Fibroblast of pulmonary artery (primary cell): ENCODE results near the gene GUSB.
"Not testable (repeated sequence)": the region's sequence is repeated elsewhere in the genome, so short reads cannot be mapped to it uniquely, and the experiment has no call there.

ENCODE experiments used
- DNase-seq: peaks from one replicate; pipeline ENCODE4 v3.0.0-alpha.2; 2010; ENCODE audit warnings: low read depth
- H3K4me3 ChIP-seq: replicated peaks from 2 replicates; pipeline ENCODE4 v1.5.1; 2011; ENCODE audit warnings: low read depth, mild to moderate bottlenecking, control low read depth, low read length, moderate library complexity
- CTCF ChIP-seq: IDR thresholded peaks from 2 replicates; pipeline ENCODE4 v1.5.1; 2011; ENCODE audit warnings: mild to moderate bottlenecking, control low read depth, low read length, inconsistent platforms; ENCODE audit errors: missing control alignments

GUSB gene

DNA sequence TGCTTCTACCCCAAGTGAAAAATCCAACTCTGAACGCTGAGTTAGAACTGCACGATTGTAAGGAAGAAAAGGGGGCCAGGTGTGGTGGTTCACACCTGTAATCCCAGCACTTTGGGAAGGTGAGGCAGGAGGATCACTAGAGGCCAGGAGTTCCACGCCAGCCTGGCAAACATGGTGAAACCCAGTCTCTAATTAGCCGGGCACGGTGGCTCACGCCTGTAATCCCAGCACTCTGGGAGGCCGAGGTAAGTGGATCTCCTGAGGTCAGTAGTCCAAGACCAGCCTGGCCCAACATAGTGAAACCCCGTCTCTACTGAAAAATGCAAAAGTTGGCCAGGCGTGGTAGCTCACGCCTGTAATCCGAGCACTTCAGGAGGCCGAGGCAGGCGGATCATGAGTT, 9.0 kb downstream of the GUSB start:
- DNase-seq: no peak
- H3K4me3 ChIP-seq: no peak overlapping the region
- TF ChIP-seq CTCF: no peak

GRCh38 chr7:65971021-65971420, 11.0 kb downstream of the GUSB start:
- no peak for DNase-seq
- no peak for TF ChIP-seq CTCF
- no peak overlapping the region for H3K4me3 ChIP-seq

GRCh38 chr7:65968256-65969185, 13.5 kb downstream of the GUSB start:
- TF ChIP-seq CTCF: no peak
- DNase-seq: no peak
- H3K4me3 ChIP-seq: no peak overlapping the region

- TF ChIP-seq CTCF: no peak
- DNase-seq: no peak
Observed at GRCh38 chr7:65967361-65968155, 14.5 kb downstream of the GUSB start.

DNA sequence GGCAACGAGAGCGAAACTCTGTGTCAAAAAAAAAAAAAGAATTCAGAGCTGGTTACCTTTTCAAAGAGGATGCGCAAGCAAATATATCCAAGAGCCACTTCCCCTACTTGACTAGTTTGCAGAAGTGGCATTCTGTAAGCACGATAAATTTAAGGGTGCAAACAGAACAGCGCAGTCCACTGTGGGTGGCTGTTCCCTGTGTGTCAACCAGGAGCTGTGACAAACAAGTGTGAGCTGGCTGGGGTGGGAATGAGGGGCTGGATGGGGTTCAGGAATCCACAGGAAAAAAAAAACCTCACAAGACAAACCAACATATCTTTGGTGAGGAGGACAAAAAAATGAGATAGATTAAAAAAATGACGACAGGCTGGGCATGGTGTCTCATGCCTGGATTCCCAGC, 15.9 kb downstream of the GUSB start:
- no peak overlapping the region for H3K4me3 ChIP-seq
- no peak for DNase-seq
- no peak for TF ChIP-seq CTCF

More at GRCh38 chr7:65967361-65968155, 14.5 kb downstream of the GUSB start:
- H3K4me3 ChIP-seq: no peak overlapping the region

GRCh38 chr7:65964671-65965070, 17.3 kb downstream of the GUSB start:
- not testable (repeated sequence) for H3K4me3 ChIP-seq, DNase-seq

GRCh38 chr7:65962033-65962432, 20.0 kb downstream of the GUSB start:
- DNase-seq: no peak
- H3K4me3 ChIP-seq: no peak overlapping the region
- no peak for TF ChIP-seq CTCF
